Activated CD8-positive, alpha-beta memory T cell treated with anti-CD3 and anti-CD28 coated beads for 24 hours (primary cell): Measurements from ENCODE around the gene MED17.
"Not testable (repeated sequence)": the region's sequence is repeated elsewhere in the genome, so short reads cannot be mapped to it uniquely, and the experiment has no call there.

Source experiments
- DNase-seq: peaks from one replicate; pipeline ENCODE4 v3.0.0-alpha.2; 2020

Gene MED17

GRCh38 chr11:93757924-93758865 lies 25.9 kb upstream of the MED17 start:
- no peak for DNase-seq

- not testable (repeated sequence) for DNase-seq
Measured at GRCh38 chr11:93759123-93759522, 25.0 kb upstream of the MED17 start.

GRCh38 chr11:93761910-93762309 lies 22.2 kb upstream of the MED17 start:
- no peak for DNase-seq

GRCh38 chr11:93765551-93765950 lies 18.5 kb upstream of the MED17 start:
- no peak for DNase-seq

GRCh38 chr11:93766504-93766903 lies 17.6 kb upstream of the MED17 start:
- no peak for DNase-seq

- DNase-seq = no peak
Measured at GRCh38 chr11:93767018-93767417, 17.1 kb upstream of the MED17 start.

- DNase-seq = no peak
Measured at GRCh38 chr11:93770160-93770559, 13.9 kb upstream of the MED17 start.

GRCh38 chr11:93772123-93772522 lies 12.0 kb upstream of the MED17 start:
- no peak for DNase-seq

- no peak for DNase-seq
Measured at GRCh38 chr11:93773045-93773477, 11.0 kb upstream of the MED17 start.

GRCh38 chr11:93773601-93774200 lies 10.4 kb upstream of the MED17 start:
- no peak for DNase-seq

GRCh38 chr11:93774560-93774959 lies 9.5 kb upstream of the MED17 start:
- not testable (repeated sequence) for DNase-seq

- no peak for DNase-seq
Measured at GRCh38 chr11:93775289-93775688, 8.8 kb upstream of the MED17 start.

GRCh38 chr11:93783362-93783761 lies 720 bp upstream of the MED17 start:
- DNase-seq = no peak

- DNase-seq = no peak
Measured at GRCh38 chr11:93783765-93784144, 327 bp upstream of the MED17 start.

- no peak for DNase-seq
Measured at GRCh38 chr11:93784935-93785360, 866 bp downstream of the MED17 start.

- no peak for DNase-seq
Measured at GRCh38 chr11:93791493-93791892, 7.4 kb downstream of the MED17 start.

GRCh38 chr11:93796441-93797231 lies 12.6 kb downstream of the MED17 start:
- no peak for DNase-seq

- DNase-seq = no peak
Measured at GRCh38 chr11:93801366-93801765, 17.3 kb downstream of the MED17 start.

GRCh38 chr11:93804879-93805278 lies 20.8 kb downstream of the MED17 start:
- no peak for DNase-seq

GRCh38 chr11:93807980-93808379 lies 23.9 kb downstream of the MED17 start:
- no peak for DNase-seq

GRCh38 chr11:93813974-93814373 lies 29.9 kb downstream of the MED17 start:
- no peak for DNase-seq

GRCh38 chr11:93814966-93815633 lies 31.0 kb downstream of the MED17 start:
- no peak for DNase-seq
